ENCODE data around the gene ATG9B.
A peak's percentile ranks its signal among the peaks of the same experiment; 100 is the strongest.

ATG9B gene

DNA sequence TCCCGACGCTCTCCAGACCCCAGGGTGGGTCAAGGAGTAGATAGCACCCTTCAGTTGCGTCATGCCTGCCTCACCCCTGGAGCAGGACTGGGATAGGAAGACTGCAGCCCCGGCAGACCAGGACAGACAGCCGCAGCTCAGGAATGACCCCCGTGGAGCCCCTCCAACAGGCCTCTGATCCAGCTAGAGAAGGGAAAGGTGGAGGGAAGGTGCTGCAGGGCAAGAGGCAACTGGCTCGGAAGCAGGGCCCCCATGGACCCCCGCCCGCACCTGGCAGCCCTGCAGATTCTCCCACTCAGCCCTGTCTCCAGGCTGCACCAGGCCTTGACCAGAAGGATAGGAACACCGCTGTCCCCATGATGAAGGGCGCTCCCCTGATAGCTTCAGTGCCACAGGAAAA, 53.9 kb downstream of the ATG9B start:
- Histone ChIP-seq H2BK120ac (ENCODE audit: low read depth, low read length) (peak overlapping the region; percentile 19), H3K4me3 (ENCODE audit: insufficient read depth in 1 of 2, low read depth in 1 of 2, low read length in 2 of 2) (no peak overlapping the region), H4K91ac (ENCODE audit: low read length) (peak overlapping the region; percentile 35), H3K79me1 (replicated peaks; ENCODE audit: low read length, poor library complexity, severe bottlenecking) (no peaks in the 10 kb centered on the region), H2BK5ac (ENCODE audit: low read depth, low read length, poor library complexity, severe bottlenecking) (no peak overlapping the region), H3K4me1 (ENCODE audit: control insufficient read depth, insufficient read depth, low read depth, low read length) (peaks cover 9% of the 10 kb centered on the region), H3K27ac (ENCODE audit: low read length, poor library complexity, severe bottlenecking) (no peak overlapping the region), H3K27me3 (ENCODE audit: control insufficient read depth in 1 of 2, insufficient read depth in 1 of 2, low read length in 2 of 2) (peaks cover 81 to 95% of the 10 kb centered on the region in 2 experiments), H2AFZ (ENCODE audit: low read depth, low read length) (no peak overlapping the region), H3K9me3 (ENCODE audit: control insufficient read depth, low read length) (no peaks in the 10 kb centered on the region), H3K9ac (ENCODE audit: low read length) (no peak overlapping the region), H3K4me2 (ENCODE audit: low read length, poor library complexity, severe bottlenecking) (no peak overlapping the region), H3K23ac (ENCODE audit: low read length in 2 of 2) (no peak overlapping the region), H3K18ac (ENCODE audit: low read depth in 1 of 2, low read length in 2 of 2) (no peak overlapping the region), H2AK5ac (ENCODE audit: low read length, severe bottlenecking) (no peak overlapping the region), H3K14ac (ENCODE audit: low read length in 2 of 2) (no peak overlapping the region), H3K4ac (ENCODE audit: low read depth in 1 of 2, low read length in 2 of 2) (no peak overlapping the region), H2BK15ac (ENCODE audit: low read depth, poor library complexity, severe bottlenecking) (no peak overlapping the region), H3K36me3 (ENCODE audit: control insufficient read depth in 1 of 2, insufficient read depth in 2 of 2, low read depth in 1 of 2, low read length in 2 of 2) (no peaks in the 10 kb centered on the region), H2BK12ac (ENCODE audit: low read length in 2 of 2) (peak overlapping the region in 1 of 2 experiments; percentile 10), H4K8ac (ENCODE audit: low read length) (no peak overlapping the region)
- 60% methylated on average over 11 of the region's 11 CpGs for whole genome bisulfite sequencing
- DNase-seq, result no peak

DNA sequence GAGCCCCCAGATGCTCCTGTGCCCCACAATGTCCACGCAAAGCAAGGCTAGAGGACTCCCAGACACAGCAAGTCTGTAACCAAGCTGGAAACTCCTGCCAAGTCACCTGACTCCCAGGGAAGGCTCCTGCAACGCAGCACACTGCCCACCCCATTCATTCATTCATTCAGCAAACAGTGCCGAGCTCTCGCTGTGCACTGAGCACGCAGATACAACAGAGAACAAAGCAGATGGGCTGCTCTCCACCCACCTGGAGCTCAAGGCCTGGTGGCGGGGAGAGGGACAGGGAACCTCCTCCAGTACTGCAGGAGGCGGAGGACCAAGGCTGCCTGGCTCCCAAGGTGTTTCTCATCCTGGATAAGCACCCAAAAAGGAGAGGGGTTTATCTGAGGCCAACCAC, 54.8 kb downstream of the ATG9B start:
- H2AK5ac ChIP-seq (ENCODE audit: low read length, severe bottlenecking), result no peak overlapping the region
- no peak overlapping the region for H2BK12ac ChIP-seq (ENCODE audit: low read length in 2 of 2)
- H3K36me3 ChIP-seq (ENCODE audit: control insufficient read depth in 1 of 2, insufficient read depth in 2 of 2, low read depth in 1 of 2, low read length in 2 of 2), result no peaks in the 10 kb centered on the region
- no peak overlapping the region for H3K9ac ChIP-seq (ENCODE audit: low read length)
- H3K27ac ChIP-seq (ENCODE audit: low read length, poor library complexity, severe bottlenecking), result no peak overlapping the region
- no peak overlapping the region for H3K18ac ChIP-seq (ENCODE audit: low read depth in 1 of 2, low read length in 2 of 2)
- H4K91ac ChIP-seq (ENCODE audit: low read length), result no peak overlapping the region
- H3K9me3 ChIP-seq (ENCODE audit: control insufficient read depth, low read length), result no peaks in the 10 kb centered on the region
- 92% methylated on average over 7 of the region's 7 CpGs for WGBS
- H2BK120ac ChIP-seq (ENCODE audit: low read depth, low read length), result no peak overlapping the region
- H3K4me2 ChIP-seq (ENCODE audit: low read length, poor library complexity, severe bottlenecking), result no peak overlapping the region
- peaks cover 83 to 95% of the 10 kb centered on the region in 2 experiments for H3K27me3 ChIP-seq (ENCODE audit: control insufficient read depth in 1 of 2, insufficient read depth in 1 of 2, low read length in 2 of 2)
- H2AFZ ChIP-seq (ENCODE audit: low read depth, low read length), result no peak overlapping the region
- H3K14ac ChIP-seq (ENCODE audit: low read length in 2 of 2), result no peak overlapping the region
- no peak overlapping the region for H2BK5ac ChIP-seq (ENCODE audit: low read depth, low read length, poor library complexity, severe bottlenecking)
- no peak overlapping the region for H3K4me3 ChIP-seq (ENCODE audit: insufficient read depth in 1 of 2, low read depth in 1 of 2, low read length in 2 of 2)
- H3K4ac ChIP-seq (ENCODE audit: low read depth in 1 of 2, low read length in 2 of 2), result no peak overlapping the region
- no peak for DNase-seq
- no peak overlapping the region for H3K23ac ChIP-seq (ENCODE audit: low read length in 2 of 2)
- no peaks in the 10 kb centered on the region for H3K79me1 ChIP-seq (replicated peaks; ENCODE audit: low read length, poor library complexity, severe bottlenecking)
- H4K8ac ChIP-seq (ENCODE audit: low read length), result no peak overlapping the region
- H3K4me1 ChIP-seq (ENCODE audit: control insufficient read depth, insufficient read depth, low read depth, low read length), result peaks cover 5% of the 10 kb centered on the region
- H2BK15ac ChIP-seq (ENCODE audit: low read depth, poor library complexity, severe bottlenecking), result no peak overlapping the region

DNA sequence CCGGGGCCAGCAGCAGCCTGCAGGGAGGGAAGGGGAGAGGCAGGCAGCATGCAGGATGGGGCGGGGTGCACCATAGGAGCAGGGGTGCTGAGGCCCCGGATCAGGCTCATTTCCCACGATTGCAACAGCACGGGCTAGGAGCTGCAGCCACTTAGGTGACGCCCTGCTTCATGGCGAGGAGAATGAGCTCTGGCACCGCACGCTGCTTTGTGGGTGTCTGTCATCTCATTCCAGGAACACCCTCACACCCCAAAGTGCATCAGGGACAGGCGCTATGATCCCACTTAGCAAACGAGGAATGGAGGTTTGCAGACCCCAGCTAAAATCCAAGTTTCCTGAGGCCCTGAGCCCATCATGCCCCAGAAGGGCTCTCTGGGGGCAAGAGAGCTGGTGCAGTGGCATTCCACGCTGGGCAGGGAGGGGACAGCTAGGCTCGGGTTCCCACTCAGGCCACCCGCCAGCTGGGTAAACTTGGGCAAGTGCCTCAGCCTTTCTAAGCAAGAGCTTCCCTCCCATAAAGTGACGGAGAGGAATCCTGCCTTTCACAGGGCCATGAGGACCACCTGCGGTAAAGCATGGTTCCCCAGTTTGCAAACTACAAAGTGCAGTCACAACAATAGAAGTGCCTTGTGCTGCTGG, 55.4 kb downstream of the ATG9B start:
- Histone ChIP-seq H3K9me3 (ENCODE audit: control insufficient read depth, low read length) (no peaks in the 10 kb centered on the region), H3K27ac (ENCODE audit: low read length, poor library complexity, severe bottlenecking) (no peak overlapping the region), H3K27me3 (ENCODE audit: control insufficient read depth in 1 of 2, insufficient read depth in 1 of 2, low read length in 2 of 2) (peaks cover 84 to 97% of the 10 kb centered on the region in 2 experiments), H3K18ac (ENCODE audit: low read depth in 1 of 2, low read length in 2 of 2) (no peak overlapping the region), H3K79me1 (replicated peaks; ENCODE audit: low read length, poor library complexity, severe bottlenecking) (no peaks in the 10 kb centered on the region), H2BK15ac (ENCODE audit: low read depth, poor library complexity, severe bottlenecking) (no peak overlapping the region), H3K14ac (ENCODE audit: low read length in 2 of 2) (no peak overlapping the region), H3K9ac (ENCODE audit: low read length) (no peak overlapping the region), H4K8ac (ENCODE audit: low read length) (no peak overlapping the region), H2AK5ac (ENCODE audit: low read length, severe bottlenecking) (no peak overlapping the region), H3K4me1 (ENCODE audit: control insufficient read depth, insufficient read depth, low read depth, low read length) (peaks cover 4% of the 10 kb centered on the region), H2BK12ac (ENCODE audit: low read length in 2 of 2) (no peak overlapping the region), H2BK120ac (ENCODE audit: low read depth, low read length) (no peak overlapping the region), H4K91ac (ENCODE audit: low read length) (no peak overlapping the region), H2AFZ (ENCODE audit: low read depth, low read length) (no peak overlapping the region), H3K36me3 (ENCODE audit: control insufficient read depth in 1 of 2, insufficient read depth in 2 of 2, low read depth in 1 of 2, low read length in 2 of 2) (no peaks in the 10 kb centered on the region), H3K4me2 (ENCODE audit: low read length, poor library complexity, severe bottlenecking) (no peak overlapping the region), H2BK5ac (ENCODE audit: low read depth, low read length, poor library complexity, severe bottlenecking) (no peak overlapping the region), H3K4ac (ENCODE audit: low read depth in 1 of 2, low read length in 2 of 2) (no peak overlapping the region), H3K4me3 (ENCODE audit: insufficient read depth in 1 of 2, low read depth in 1 of 2, low read length in 2 of 2) (peak overlapping the region in 1 of 2 experiments; percentile 43), H3K23ac (ENCODE audit: low read length in 2 of 2) (no peak overlapping the region)
- WGBS, result 86% methylated on average over 16 of the region's 16 CpGs
- no peak for DNase-seq

DNA sequence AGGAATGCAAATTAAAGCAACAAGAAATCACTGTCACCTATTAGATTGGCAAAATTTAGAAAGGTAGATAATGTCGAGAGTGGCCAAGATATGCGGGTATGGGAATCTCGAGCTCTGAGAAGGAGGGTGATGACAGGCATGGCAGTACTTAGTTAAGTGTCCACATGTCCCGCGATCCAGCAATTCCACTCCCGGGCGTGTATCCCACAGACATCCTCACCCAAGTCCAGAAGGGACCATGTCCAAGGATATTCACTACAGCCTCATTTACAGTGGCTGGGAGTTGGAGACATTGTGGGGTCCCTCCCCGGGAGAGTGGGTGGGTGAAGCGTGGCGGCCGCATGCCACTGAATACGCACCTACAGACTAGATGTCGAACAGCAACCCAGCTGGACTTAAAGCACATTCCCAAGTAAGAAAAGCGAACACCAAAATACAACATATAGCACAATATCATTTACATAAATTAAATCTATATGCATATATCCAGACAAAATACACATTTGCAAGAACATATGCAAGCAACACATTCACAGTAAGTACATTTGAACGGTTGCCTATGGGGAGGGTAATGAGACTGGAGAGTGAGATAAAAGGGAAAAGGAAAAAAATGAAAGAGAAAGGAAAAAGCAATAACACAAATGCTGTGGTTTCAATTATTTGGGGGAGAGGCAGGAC, 56.1 kb downstream of the ATG9B start:
- Histone ChIP-seq H2BK15ac (ENCODE audit: low read depth, poor library complexity, severe bottlenecking) (no peak overlapping the region), H3K9ac (ENCODE audit: low read length) (no peak overlapping the region), H3K4me1 (ENCODE audit: control insufficient read depth, insufficient read depth, low read depth, low read length) (peaks cover 4% of the 10 kb centered on the region), H3K18ac (ENCODE audit: low read depth in 1 of 2, low read length in 2 of 2) (no peak overlapping the region), H2AK5ac (ENCODE audit: low read length, severe bottlenecking) (no peak overlapping the region), H3K4ac (ENCODE audit: low read depth in 1 of 2, low read length in 2 of 2) (no peak overlapping the region), H2BK5ac (ENCODE audit: low read depth, low read length, poor library complexity, severe bottlenecking) (no peak overlapping the region), H2AFZ (ENCODE audit: low read depth, low read length) (no peak overlapping the region), H3K4me3 (ENCODE audit: insufficient read depth in 1 of 2, low read depth in 1 of 2, low read length in 2 of 2) (peak overlapping the region in 1 of 2 experiments; percentile 43), H3K36me3 (ENCODE audit: control insufficient read depth in 1 of 2, insufficient read depth in 2 of 2, low read depth in 1 of 2, low read length in 2 of 2) (no peaks in the 10 kb centered on the region), H3K27ac (ENCODE audit: low read length, poor library complexity, severe bottlenecking) (no peak overlapping the region), H2BK12ac (ENCODE audit: low read length in 2 of 2) (no peak overlapping the region), H3K79me1 (replicated peaks; ENCODE audit: low read length, poor library complexity, severe bottlenecking) (no peaks in the 10 kb centered on the region), H3K4me2 (ENCODE audit: low read length, poor library complexity, severe bottlenecking) (no peak overlapping the region), H3K23ac (ENCODE audit: low read length in 2 of 2) (no peak overlapping the region), H3K14ac (ENCODE audit: low read length in 2 of 2) (no peak overlapping the region), H3K27me3 (ENCODE audit: control insufficient read depth in 1 of 2, insufficient read depth in 1 of 2, low read length in 2 of 2) (peaks cover 81 to 94% of the 10 kb centered on the region in 2 experiments), H3K9me3 (ENCODE audit: control insufficient read depth, low read length) (no peaks in the 10 kb centered on the region), H4K8ac (ENCODE audit: low read length) (no peak overlapping the region), H2BK120ac (ENCODE audit: low read depth, low read length) (no peak overlapping the region), H4K91ac (ENCODE audit: low read length) (no peak overlapping the region)
- no peak for DNase-seq
- WGBS, result 95% methylated on average over 15 of the region's 15 CpGs
